Progenitor cell of endocrine pancreas (in vitro differentiated cells): Measurements from ENCODE around the gene RASAL1. TPM values are rescaled to one million over a fixed set of nuclear protein-coding genes. Genes with fewer than 3 reads are reported as not detected.

Experiments
- DNase-seq: peaks from one replicate; pipeline ENCODE4 v3.0.0; 2021; ENCODE audit warnings: low spot score; ENCODE audit not compliant: unreplicated experiment
- H3K27ac Mint-ChIP-seq: 2 replicates; pipeline ENCODE4 v1.8.0; 2021; ENCODE audit warnings: mild to moderate bottlenecking, moderate library complexity, mixed read lengths
- H3K27me3 Mint-ChIP-seq: 2 replicates; pipeline ENCODE4 v1.8.0; 2021; ENCODE audit warnings: mixed read lengths
- H3K36me3 Mint-ChIP-seq: 2 replicates; pipeline ENCODE4 v1.8.0; 2022; ENCODE audit warnings: mixed read lengths; ENCODE audit not compliant: insufficient read depth
- H3K4me1 Mint-ChIP-seq: 2 replicates; pipeline ENCODE4 v1.8.0; 2021; ENCODE audit warnings: low read depth, mixed read lengths
- H3K4me3 Mint-ChIP-seq: 2 replicates; pipeline ENCODE4 v1.8.0; 2021; ENCODE audit warnings: low read depth, mild to moderate bottlenecking, moderate library complexity, mixed read lengths
- H3K9me3 Mint-ChIP-seq: 2 replicates; pipeline ENCODE4 v1.8.0; 2021; ENCODE audit warnings: low read depth, mixed read lengths
- CTCF ChIP-seq: fragments of 200-600 bp; sonication (generic); IDR thresholded peaks from one replicate; pipeline ENCODE4 v1.5.0; 2021; ENCODE audit warnings: antibody characterized with exemption, mild to moderate bottlenecking; ENCODE audit not compliant: unreplicated experiment
- total RNA-seq: library from RNA; stranded (reverse); gene quantifications from 2 replicates; pipeline ENCODE4 v1.2.1, GENCODE V29; 2021

Gene RASAL1
- total RNA-seq, 1 donor from 2014 or later, result 0.46 TPM

GRCh38 chr12:113086249-113087164 lies 49.1 kb downstream of the RASAL1 start:
- Mint-ChIP-seq H3K4me1 (peaks cover 8% of the 10 kb centered on the region), H3K27ac (peak overlapping the region; percentile 86), H3K9me3 (no peaks in the 10 kb centered on the region), H3K4me3 (no peak overlapping the region), H3K27me3 (peaks cover 28% of the 10 kb centered on the region), H3K36me3 (no peaks in the 10 kb centered on the region)
- TF ChIP-seq CTCF, result no peak
- DNase-seq, result no peak

- Mint-ChIP-seq H3K36me3 (no peaks in the 10 kb centered on the region), H3K4me1 (peaks cover 8% of the 10 kb centered on the region), H3K4me3 (no peak overlapping the region), H3K9me3 (no peaks in the 10 kb centered on the region), H3K27me3 (peaks cover 36% of the 10 kb centered on the region), H3K27ac (no peak overlapping the region)
- no peak for DNase-seq
- no peak for TF ChIP-seq CTCF
Observed at GRCh38 chr12:113083863-113084435, 51.6 kb downstream of the RASAL1 start.

GRCh38 chr12:113082486-113083148 lies 52.9 kb downstream of the RASAL1 start:
- no peak overlapping the region for H3K27ac Mint-ChIP-seq
- no peak overlapping the region for H3K4me3 Mint-ChIP-seq
- no peaks in the 10 kb centered on the region for H3K36me3 Mint-ChIP-seq
- DNase-seq, result no peak
- H3K4me1 Mint-ChIP-seq, result peaks cover 8% of the 10 kb centered on the region
- peaks cover 42% of the 10 kb centered on the region for H3K27me3 Mint-ChIP-seq
- H3K9me3 Mint-ChIP-seq, result no peaks in the 10 kb centered on the region
- TF ChIP-seq CTCF, result no peak

- no peaks in the 10 kb centered on the region for H3K36me3 Mint-ChIP-seq
- no peak for DNase-seq
- peaks cover 48% of the 10 kb centered on the region for H3K27me3 Mint-ChIP-seq
- no peak overlapping the region for H3K27ac Mint-ChIP-seq
- H3K9me3 Mint-ChIP-seq, result no peaks in the 10 kb centered on the region
- no peak for TF ChIP-seq CTCF
- H3K4me3 Mint-ChIP-seq, result no peak overlapping the region
- H3K4me1 Mint-ChIP-seq, result peaks cover 5% of the 10 kb centered on the region
Observed at GRCh38 chr12:113081873-113082272, 53.7 kb downstream of the RASAL1 start.

GRCh38 chr12:113077859-113078255 lies 57.7 kb downstream of the RASAL1 start:
- no peaks in the 10 kb centered on the region for H3K4me1 Mint-ChIP-seq
- H3K27ac Mint-ChIP-seq, result no peak overlapping the region
- peaks cover 69% of the 10 kb centered on the region for H3K27me3 Mint-ChIP-seq
- no peak overlapping the region for H3K4me3 Mint-ChIP-seq
- no peaks in the 10 kb centered on the region for H3K36me3 Mint-ChIP-seq
- TF ChIP-seq CTCF, result no peak
- H3K9me3 Mint-ChIP-seq, result no peaks in the 10 kb centered on the region
- DNase-seq, result no peak
